CD4-positive, alpha-beta T cell treated with Interleukin-17A for 4 hours (primary cell): ENCODE measurements around the gene HYAL1.
A peak's percentile ranks its signal among the peaks of the same experiment; 100 is the strongest.

Experiments
- DNase-seq: peaks from one replicate; pipeline ENCODE4 v3.0.0-alpha.2; 2020; ENCODE audit warnings: mixed read lengths

The HYAL1 gene

GRCh38 chr3:50258029-50258680, 45.2 kb downstream of the HYAL1 start:
- no peak for DNase-seq

DNA sequence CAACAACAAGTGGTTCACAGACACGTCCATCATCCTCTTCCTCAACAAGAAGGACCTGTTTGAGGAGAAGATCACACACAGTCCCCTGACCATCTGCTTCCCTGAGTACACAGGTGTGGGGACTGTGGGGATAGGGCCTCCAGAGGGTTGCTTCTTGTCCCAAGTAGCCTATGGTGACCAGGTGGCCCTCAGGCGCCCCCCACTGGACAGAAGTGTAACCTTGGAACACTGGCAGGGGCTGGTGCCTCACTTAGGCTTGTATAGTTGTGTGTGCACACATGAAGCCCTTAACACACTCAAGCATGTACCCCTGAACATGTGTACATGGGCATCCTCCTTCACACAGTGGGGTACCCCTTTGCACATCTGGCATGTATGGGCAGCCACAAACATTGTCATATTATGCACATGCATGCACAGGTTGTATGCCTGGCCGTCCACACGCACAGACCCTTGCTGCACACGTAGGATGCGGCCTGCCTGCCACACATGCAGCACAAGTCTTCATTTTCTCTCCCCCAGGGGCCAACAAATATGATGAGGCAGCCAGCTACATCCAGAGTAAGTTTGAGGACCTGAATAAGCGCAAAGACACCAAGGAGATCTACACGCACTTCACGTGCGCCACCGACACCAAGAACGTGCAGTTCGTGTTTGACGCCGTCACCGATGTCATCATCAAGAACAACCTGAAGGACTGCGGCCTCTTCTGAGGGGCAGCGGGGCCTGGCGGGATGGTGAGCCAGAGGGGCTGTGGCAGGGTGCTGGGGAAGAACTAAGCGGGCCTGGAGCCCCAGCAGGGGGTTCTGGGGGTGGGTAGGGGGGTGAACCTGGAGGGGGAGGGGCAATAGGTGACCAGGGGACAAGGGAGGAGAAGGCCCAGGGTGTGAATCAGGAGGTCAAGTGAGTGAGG, 46.1 kb downstream of the HYAL1 start:
- peak; percentile 58 for DNase-seq

DNA sequence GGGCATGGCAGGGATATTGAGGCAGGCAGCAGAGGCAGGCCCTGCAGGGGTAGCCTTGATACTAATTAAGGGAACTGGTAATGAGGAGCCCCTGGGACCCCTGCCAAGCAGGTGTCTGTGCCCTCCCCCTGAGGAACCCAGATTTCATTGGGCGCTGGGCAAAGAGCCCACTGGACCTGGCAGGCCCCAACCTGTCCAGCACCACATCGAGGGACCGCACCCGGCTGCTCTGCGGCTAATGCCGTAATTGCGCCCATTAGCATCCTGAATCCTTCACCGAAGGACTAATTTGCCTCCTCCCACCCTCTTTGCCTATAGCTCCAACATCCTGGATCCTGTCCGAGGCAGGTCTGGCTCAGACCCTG, 48.1 kb downstream of the HYAL1 start:
- DNase-seq: no peak

DNA sequence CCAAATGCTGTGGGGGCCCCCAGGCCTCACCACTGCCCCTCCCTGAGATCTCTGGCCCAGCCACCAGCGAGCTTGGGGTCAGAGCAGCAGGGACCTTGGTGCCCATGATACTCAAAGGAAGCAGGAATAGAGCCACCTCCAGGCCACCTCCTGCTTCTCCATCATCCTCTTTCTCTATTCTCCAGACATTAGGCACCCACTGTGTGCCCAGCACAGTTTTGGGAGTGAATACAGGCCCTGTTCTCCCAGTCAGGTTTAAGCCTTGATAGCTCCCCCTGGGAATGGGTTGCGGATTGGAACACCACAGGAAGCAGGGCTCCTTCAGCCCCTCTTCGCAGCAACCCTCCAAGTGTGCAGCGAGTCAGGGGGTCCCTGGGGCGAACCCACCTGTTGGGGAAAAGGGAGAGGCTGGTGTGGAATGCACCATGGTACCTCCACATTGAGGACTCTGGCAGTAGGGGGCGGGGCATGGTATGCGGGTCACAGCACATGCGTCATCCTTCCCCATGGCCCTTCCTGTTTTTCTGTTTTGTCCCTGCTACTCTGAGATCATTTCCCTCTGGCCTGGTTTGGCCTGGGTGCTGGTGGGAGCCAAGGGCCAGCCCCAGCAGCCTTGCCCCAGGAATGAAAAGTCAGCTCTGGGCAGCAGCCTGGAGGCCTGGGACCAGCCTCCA, 48.7 kb downstream of the HYAL1 start:
- DNase-seq: no peak

GRCh38 chr3:50251220-50251619, 52.2 kb downstream of the HYAL1 start:
- no peak for DNase-seq

DNA sequence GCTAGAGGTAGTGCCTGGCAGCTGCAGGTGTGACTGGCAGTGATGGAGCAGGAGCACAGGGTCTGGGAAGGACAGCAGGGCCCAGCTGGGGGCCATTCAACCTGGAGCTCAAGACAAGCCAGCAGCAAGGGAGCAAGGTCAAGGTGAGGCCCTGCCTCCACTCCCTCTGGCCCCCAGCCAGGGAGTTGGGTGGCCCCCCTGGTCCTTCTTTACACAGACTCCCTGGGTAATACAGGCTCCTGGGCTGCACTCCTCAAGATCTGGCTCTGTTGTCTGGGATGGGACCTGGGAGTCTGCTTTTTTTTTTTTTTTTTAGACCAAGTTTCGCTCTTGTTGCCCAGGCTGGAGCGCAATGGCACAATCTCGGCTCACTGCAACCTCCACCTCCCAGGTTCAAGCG, 52.9 kb downstream of the HYAL1 start:
- DNase-seq: no peak
